GM19372 (cell line): ENCODE results near the gene ZNHIT2.
"Not testable (repeated sequence)": the region's sequence is repeated elsewhere in the genome, so short reads cannot be mapped to it uniquely, and the experiment has no call there.

ENCODE experiments used
- ATAC-seq: cut with Tn5 transposase; IDR thresholded peaks from one replicate; pipeline ENCODE4 v1.9.1; 2021; ENCODE audit warnings: mild to moderate bottlenecking, low read depth, moderate library complexity; ENCODE audit not compliant: unreplicated experiment

The ZNHIT2 gene

DNA sequence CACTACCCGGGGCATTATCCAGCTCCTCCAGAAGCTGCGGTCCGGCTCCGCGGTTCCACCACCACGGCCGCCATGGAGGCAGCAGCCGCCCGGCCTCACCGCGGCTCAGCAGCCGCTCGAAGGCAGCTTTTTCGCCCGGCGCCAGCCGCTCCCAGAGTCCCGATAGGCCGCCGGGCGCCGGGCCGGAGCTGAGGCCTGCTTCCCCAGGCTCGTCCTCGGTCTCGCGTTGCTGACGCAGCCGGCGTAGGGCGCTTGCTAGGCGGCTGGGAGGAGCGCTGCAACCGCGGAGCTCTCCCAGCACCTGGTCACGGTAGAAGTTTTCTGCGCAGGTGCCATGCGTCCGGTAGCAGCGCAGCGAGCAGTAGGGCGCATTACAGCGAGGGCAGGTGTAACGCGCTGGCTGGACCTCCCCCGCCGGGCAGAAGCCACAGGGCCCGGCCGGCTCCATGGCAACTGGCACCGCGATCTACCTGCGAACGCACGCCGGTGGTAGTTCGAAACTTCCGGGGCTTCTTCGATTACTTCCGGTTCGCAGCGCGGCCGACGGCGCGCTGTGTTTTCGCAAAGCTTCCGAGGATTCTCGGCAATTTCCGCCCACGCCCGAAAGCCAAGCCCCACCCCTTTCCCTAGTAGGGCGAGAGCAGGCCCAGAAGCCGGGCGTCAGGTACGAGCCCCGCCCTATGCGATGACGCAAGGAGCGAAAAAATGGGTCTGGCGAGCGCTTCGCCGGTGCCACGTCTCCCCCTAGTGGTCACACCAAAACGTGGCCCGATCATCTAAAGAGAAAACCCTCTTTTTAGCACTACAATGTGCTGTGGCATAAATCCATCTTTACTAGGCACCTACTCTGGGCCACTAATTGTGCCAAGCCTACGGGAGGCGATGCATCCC lies at the start of gene ZNHIT2:
ZNHIT2 (minus strand) TSS at position 496 of the 891 bp plus-strand sequence; CDS start at position 448, 48 bp downstream.
- peak; percentile 61 for ATAC-seq

DNA sequence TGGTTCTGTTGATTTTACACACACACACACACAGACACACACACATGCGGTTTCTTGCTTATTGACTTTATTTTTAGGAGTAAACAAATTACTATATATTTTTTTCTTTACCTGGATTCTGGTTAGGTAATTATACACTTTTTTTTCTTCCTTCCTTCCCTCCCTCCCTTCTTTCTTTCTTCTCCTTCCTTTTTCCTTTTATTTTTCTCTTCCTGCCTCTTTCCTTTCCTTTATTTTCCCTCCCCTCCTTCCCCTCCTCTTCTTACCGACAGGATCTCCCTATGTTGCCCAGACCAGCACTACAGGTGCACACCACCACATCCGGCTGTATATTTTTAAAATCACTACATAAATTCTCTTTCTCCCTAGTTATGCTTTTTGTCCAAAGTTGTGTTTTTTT lies 49.4 kb upstream of the ZNHIT2 start:
- no peak for ATAC-seq

DNA sequence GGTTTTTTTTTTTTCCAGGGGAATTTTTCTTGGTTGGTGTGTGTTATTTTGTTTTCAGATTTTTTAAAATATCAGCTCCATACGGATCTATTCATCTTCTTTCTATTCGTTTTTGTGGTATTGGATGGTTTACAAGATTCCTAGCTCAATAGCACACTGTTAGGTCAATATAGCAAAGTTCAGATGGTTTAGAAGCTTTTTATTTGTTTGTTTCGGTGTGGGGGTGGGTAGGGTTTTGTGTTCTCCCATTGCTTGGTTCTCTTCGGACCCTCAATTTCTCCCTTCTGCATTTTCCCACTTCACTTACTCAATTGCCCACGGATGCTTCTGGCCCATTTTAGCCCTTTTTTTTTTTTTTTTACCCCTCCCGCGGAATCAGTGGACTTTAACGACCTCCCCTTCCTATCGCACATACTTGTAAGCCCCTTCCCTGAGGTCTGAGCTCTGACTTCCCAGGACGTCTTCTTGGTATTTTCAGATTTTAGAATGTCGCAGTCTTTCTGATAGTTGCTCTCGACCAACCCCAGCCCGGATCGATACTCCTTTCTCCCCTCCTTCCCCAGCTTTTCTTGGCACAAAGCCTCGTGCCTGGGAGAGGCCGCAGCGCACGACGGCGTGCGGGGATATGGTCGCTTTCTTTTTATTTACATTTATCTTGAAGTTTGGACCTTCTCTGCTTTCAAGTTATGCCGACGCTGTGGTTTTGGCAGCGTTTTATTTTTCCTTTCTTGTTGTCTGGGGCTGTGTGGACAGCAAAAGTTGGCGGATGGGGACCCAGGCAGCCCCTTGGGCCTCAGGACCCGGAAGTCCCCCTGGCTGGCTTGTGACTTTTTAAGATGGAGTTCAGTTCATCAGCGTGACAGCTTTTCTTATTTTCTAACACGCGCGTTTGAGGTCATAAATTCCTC lies 48.2 kb upstream of the ZNHIT2 start:
- ATAC-seq: no peak

DNA sequence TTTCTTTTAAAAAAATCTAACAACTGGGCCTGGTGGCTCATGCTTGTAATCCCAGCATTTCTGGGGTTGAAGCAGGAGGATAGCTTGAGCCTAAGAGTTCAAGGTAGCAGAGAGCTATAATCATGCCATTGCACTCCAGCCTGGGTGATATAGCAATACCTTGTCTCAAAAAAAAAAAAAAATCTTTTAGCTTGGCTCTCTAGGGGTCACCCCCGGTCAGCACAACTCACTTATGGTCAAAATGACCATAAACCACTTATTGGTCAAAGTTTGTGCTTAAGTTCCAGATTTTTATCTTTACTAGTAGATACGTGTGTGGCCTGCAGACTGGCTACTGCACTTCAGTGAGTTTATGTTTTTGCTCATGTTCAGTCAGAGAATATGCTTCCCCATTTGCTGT lies 46.2 kb upstream of the ZNHIT2 start:
- ATAC-seq: no peak

DNA sequence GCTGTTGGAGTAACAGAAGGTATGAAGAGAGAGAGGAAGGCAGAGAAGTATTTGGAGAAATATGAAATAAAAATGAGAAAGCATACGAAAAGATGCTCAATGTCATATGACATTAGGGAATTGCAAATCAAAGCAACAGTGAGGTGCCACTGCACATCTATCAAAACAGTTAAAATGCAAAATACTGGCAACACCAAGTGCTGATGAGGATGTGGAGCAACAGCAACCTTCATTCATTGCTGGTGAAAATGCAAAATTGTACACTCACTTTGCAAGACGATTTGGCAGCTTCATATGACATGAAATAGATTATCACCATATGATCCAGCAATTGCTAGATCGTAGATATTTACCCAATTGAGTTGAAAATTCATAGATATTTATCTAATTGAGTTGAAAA lies 43.1 kb upstream of the ZNHIT2 start:
- ATAC-seq: no peak

DNA sequence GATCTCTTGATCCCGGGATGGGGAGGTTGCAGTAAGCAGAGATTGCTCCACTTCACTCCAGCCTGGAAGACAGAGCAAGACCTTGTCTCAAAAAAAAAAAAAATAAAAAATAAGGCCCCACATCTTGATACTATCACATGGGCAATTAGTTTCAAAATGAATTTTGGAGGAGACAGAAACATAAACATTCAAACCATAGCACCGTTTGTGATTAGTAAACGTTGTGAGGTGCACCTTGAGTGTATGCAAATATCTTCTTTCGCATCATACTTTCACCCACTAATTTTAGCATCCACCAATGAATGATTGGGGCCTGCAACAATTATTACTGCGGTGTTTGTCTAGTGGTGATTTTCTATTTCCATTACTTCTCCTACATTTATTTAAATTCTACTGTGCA lies 41.5 kb upstream of the ZNHIT2 start:
- ATAC-seq: no peak

DNA sequence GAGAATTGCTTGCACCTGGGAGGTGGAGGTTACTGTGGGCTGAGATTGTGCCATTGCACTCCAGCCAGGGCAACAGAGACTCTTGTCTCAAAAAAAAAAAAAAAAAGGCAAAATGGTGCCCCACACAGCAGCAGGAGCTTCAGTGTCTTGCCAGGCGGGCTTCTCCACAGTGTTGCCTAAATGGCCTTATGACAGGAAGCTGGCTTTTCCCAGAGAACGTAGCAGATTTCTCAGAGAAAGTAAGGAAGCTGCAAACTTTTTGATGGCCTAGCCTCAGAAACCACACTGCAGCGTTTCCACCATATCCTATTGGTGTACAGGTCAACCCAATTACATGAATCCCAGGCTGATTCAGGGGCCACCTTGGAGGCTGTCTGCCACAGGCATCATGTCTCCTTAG lies 39.8 kb upstream of the ZNHIT2 start:
- no peak for ATAC-seq

DNA sequence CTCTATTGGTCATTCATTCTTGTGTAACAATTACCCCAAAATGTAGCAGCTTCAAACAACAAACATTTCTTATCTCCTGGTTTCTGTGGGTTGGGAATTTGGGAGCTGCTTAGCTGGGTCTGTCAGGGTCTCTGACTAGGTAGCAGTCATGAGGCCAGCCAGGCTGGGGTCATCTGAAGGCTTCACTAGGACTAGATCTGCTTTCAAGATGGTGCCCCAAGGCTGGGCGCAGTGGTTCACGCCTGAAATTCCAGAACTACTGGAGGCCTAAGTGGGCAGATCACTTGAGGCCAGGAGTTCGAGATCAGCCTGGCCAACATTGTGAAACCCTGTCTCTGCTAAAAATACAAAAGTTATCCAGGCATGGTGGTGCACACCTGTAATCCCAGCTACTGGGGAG lies 39.4 kb upstream of the ZNHIT2 start:
- no peak for ATAC-seq

DNA sequence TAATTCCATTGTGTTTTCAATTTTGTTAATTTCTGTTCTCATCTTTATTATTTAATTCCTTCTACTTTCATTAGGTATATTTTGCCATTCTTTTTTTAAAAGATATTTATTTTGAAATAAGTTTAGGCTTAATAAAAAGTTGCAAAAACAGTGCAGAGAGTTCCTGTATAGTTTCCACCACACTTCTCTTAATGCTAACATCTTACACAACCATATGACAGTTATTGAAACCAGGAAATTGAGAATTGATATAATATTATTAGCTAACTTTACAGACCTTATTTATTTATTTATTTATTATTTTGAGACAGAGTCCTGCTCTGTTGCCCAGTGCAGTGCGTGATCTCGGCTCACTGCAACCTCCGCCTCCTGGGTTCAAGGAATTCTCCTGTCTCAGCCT lies 38.8 kb upstream of the ZNHIT2 start:
- no peak for ATAC-seq

DNA sequence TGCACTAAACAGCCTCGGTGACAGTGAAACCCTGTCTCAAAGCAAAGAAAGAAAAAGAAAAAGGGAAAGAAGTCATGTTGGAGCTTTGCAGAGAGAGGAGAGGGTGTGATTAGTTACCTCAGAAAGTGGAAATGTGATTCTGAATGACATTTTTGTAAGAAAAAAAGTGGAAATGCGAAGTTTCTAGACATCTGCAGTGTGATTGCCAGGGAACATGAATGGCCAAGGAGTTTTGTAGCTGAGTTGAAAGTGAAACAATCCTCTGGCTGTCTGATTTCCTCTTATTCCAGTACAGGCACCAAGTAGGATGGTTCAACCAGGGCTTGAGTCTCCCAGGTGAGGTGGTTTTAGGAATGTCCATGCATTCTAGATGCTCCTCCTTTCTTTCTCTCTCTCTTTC lies 34.6 kb upstream of the ZNHIT2 start:
- no peak for ATAC-seq

DNA sequence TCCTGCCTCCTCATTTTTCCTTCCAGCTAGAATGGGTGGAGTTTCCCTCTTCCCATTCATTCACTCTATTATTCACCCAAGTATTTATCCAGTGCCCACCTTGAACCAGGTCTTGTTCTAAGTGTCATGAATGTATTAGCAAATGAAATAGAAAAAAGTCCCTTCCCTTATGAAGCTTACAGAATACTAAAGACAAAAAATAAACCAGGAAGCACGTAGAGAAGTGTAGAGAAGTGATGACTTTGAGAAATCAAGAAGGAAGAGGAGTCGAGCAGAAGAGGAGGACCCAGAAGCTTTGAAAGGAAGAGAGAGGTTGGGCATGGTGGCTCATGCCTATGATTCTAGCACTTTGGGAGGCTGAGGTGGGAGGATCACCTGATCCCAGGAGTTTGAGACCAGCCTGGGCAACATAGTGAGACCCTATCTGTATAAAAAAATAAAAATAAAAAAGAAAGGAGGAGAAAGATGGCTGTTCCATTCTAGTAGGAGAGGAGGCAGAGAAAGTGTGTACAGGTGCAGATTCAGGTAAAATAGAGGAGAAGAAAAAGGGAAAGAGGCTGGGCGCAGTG lies 33.9 kb upstream of the ZNHIT2 start:
- no peak for ATAC-seq

DNA sequence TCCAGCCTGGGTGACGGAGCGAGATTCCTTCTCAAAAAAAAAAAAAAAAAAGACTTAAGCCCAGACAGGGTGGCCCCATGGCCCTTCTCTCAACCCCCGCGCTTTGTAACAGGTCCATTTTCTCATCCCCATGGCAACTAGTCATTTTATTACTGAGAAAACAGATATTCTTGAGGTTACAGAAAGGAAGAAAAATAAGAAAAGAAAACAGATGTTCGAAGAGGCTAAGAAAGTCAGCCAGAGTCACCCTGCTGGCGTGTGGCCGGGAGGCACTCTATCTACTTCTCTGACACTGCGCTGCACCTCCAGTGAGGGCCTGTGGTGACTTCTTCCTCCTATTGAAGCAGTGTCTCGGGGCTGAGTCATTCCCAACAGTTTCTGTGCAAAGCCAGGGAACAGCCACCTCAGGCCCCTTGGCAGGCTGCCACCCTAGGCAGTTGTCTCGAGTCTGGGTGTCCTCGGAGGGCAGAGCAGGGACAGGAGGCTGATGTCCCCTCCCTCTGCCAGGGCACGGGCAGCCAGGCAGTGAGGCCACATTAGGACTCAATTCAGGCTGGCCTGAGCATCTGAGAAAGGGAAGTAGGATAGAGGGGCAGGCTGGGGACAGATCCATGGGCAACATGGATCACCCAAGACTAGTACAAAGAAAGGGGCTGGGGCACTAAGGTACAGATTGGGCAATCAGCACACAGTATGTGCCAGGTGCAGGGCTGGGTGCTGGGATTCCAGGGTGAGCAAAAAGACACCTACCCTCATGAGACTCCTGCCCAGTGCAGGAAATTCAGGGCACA lies 33.2 kb upstream of the ZNHIT2 start:
- no peak for ATAC-seq

DNA sequence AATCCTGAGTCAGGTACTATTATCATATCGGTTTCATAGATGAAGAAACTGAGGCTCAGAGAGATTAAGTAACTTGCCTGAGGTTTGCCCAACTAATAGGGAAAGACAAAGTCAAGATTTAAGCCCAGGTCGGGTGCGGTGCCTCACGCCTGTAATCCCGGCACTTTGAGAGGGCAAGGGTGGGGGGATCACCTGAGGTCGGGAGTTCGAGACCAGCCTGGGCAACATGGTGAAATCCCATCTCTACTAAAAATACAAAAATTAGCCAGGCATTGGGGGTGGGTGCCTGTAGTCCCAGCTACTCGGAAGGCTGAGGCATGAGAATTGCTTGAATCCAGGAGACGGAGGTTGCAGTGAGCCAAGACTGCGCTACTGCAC lies 32.6 kb upstream of the ZNHIT2 start:
- not testable (repeated sequence) for ATAC-seq

DNA sequence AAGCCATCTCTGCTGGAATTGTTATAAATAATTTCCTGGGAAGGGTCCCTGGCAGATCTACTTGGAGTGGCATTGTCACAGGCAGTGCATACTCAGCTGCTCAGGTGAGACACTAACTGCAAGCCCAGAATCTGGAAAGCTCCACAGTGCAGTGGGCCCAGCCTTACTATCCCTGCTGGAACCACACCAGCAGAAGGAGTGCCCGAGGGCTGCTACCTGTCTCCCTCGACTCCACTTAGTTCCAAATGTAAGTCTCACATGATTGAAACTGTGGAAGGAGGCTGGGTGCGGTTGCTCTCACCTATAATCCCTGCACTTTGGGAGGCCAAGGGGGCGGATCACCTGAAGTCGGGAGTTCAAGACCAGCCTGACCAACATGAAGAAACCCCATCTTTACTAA lies 31.2 kb upstream of the ZNHIT2 start:
- ATAC-seq: no peak

DNA sequence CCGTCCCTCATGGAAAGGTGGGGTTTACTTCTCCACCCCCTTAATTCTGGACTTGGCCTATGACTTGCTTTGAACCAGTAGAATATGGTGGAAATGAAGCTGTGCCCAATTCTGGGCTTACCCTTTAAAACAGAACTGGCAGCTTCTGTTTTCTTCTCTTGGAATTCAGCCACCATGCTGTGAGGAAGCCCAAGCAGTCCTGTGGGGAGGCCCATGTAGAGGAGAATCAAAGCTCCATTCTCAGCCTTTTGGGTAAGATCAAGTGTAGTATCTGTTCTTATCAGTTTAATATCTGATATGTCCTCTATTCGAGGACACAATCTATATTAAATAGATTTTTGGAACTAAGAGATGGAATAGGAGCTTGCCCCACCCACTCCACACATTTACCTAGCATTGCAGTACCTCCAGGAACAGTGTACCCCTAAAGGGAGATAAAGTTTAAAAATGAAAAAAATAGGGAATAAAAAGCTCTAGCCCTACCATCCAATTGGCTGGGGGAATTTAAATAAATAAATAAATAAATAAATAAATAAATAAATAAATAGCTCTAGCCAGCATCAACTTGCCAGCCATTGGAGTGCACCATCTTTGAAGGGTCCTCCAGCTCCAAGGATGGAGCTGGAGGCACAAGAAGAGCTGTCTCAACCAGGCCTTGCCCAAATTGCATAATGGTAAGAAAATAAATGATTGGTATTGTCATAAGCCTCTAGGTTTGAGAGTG lies 30.0 kb upstream of the ZNHIT2 start:
- no peak for ATAC-seq

DNA sequence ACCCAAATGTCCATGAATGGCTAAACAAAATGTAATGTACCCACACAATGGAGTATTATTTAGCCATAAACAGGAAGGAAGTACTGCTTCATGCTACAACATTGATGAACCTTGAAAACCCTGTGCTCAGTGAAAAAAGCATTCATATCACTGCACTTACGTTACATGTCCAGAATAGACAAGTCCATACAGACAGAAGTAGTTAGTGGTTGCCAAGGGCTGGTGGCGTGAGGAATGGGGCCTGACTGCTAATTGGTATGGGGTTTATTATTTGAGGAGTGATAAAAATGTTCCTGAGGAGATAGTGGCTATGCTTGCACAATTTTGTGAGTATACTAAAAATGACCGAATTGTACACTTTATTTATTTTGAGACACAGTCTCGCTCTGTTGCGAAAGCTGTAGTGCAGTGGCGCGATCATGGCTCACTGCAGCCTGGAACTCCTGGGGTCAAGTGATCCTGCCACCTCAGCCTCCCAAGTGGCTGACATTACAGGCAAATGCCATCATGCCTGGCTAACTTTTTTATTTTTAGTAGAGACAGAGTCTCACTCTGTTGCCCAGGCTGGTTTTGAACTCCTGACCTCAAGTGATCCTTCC lies 24.5 kb upstream of the ZNHIT2 start:
- no peak for ATAC-seq

DNA sequence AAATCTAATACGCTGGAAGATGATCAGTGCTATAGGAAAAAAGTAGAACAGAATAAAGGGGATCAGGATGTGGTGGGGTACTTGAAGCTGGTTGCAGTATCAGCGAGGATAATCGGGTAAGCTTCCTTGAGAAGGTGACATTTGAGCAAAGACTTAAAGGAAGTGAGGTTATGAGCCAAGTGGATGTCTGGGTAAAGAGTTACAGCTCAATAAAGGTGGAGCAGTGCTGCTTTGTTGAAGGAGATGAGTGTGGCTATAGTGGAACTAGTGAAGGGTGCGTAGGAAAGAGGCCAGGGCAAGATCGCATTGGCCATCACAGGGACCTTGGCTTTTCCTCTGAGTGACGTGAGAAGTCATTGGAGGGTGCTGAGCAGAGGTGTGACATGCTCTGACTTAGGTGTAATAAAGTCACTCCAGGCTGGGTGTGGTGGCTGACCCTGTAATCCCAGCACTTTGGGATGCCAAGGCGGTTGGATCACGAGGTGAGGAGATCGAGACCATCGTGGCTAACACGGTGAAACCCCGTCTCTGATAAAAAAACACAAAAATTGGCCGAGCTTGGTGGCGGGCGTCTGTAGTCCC lies 19.1 kb upstream of the ZNHIT2 start:
- ATAC-seq: no peak

DNA sequence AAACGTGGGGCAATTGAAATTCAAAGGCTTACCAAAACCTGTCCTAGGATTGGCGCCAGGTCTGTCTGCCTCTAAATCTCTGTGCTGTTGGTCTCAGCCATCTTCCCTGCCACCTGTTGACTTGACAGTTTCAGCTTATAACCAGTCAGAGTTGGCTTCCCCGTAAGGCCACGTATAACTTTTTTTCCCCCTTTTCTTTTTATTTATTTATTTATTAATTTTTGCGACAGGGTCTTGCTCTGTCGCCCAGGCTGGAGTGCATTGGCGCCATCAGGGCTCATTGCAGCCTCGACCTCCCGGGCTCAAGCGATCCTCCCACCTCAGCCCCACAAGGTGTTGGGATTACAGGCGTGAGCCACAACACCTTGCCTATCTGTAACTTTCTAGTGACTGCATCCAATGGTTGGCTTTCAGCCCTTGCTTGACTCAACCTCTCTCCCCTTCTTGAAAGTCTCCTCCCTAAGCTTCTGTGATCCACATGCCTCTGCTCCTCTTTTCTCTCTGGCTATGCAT lies 18.2 kb upstream of the ZNHIT2 start:
- no peak for ATAC-seq
